ENCODE measurements around the gene PCBP4.

DNA sequence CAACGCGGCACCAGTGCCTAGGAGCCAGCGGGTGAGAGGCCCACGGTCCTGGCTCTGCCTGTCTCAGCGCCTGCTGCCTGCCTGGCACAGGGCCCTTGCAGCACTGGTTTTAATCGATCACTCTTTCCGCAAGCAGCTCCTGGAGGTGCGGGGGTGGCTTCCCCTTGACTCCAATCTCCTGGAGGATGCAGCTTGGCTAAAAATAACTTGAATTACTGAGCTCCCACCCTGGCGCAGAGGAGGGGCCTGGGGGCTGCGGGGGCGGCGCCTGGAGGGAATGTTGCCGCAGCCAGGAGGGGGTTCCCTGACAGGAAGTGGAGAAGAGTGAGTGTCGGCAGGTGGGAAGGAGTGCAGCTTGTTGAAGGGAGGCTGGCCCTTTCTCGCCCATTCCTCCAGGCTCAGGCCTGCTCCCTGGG, 38.3 kb upstream of the PCBP4 start:
- TF ChIP-seq, protein P1, sequence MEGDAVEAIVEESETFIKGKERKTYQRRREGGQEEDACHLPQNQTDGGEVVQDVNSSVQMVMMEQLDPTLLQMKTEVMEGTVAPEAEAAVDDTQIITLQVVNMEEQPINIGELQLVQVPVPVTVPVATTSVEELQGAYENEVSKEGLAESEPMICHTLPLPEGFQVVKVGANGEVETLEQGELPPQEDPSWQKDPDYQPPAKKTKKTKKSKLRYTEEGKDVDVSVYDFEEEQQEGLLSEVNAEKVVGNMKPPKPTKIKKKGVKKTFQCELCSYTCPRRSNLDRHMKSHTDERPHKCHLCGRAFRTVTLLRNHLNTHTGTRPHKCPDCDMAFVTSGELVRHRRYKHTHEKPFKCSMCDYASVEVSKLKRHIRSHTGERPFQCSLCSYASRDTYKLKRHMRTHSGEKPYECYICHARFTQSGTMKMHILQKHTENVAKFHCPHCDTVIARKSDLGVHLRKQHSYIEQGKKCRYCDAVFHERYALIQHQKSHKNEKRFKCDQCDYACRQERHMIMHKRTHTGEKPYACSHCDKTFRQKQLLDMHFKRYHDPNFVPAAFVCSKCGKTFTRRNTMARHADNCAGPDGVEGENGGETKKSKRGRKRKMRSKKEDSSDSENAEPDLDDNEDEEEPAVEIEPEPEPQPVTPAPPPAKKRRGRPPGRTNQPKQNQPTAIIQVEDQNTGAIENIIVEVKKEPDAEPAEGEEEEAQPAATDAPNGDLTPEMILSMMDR (IDR thresholded peaks at IDR 0.05) = no peak
- TF ChIP-seq POLR2A (IDR thresholded peaks at IDR 0.05) (no peak), POLR2AphosphoS5 (IDR thresholded peaks at IDR 0.05) (no peak)

Measured in transverse colon (tissue), 4 donors.